Skeletal muscle tissue (tissue), 4 donors: ENCODE data around the gene TIGD3. TPM values are rescaled to one million over a fixed set of nuclear protein-coding genes. Genes with fewer than 3 reads are reported as not detected.

Experiments
- H3K27ac ChIP-seq: one replicate; pipeline ENCODE4 v1.7.0; 2013; ENCODE audit warnings: mild to moderate bottlenecking, low read depth, low read length, inconsistent platforms
- H3K27me3 ChIP-seq, 3 donors: one replicate each; pipeline ENCODE4 v1.7.0; 2013; ENCODE audit warnings: low read length in 3 of 3; ENCODE audit not compliant: control insufficient read depth in 3 of 3, insufficient read depth in 3 of 3
- H3K36me3 ChIP-seq, 3 donors: one replicate each; pipeline ENCODE4 v1.7.0; 2013; ENCODE audit warnings: low read length in 3 of 3; ENCODE audit not compliant: control insufficient read depth in 3 of 3, insufficient read depth in 3 of 3
- H3K4me1 ChIP-seq, 3 donors: one replicate each; pipeline ENCODE4 v1.7.0; 2013; ENCODE audit warnings: low read length in 3 of 3, mild to moderate bottlenecking in 3 of 3; ENCODE audit not compliant: control insufficient read depth in 3 of 3, insufficient read depth in 3 of 3
- H3K4me3 ChIP-seq, 3 donors: one replicate each; pipeline ENCODE4 v1.7.0; 2013; ENCODE audit warnings: low read length in 3 of 3
- H3K9ac ChIP-seq, 3 donors: one replicate each; pipeline ENCODE4 v1.7.0; 2013; ENCODE audit warnings: low read length in 3 of 3, mild to moderate bottlenecking in 3 of 3, moderate library complexity in 2 of 3, low read depth in 1 of 3
- H3K9me3 ChIP-seq, 3 donors: one replicate each; pipeline ENCODE4 v1.7.0; 2013; ENCODE audit warnings: low read length in 3 of 3; ENCODE audit not compliant: control insufficient read depth in 3 of 3
- total RNA-seq: library from RNA; depleted of rRNA; stranded (reverse); fragments of >200 nt; gene quantifications from one replicate; pipeline ENCODE4 v1.2.3, GENCODE V29; 2014
- donor health status: Osteomylitis.

The TIGD3 gene
- total RNA-seq, 1 donor from 2014 or later, result not detected

GRCh38 chr11:65393513-65394079, 39.0 kb downstream of the TIGD3 start:
- H3K36me3 ChIP-seq, result peaks cover 9 to 31% (median 23%) of the 10 kb centered on the region in 3 donors
- H3K9ac ChIP-seq, result no peak overlapping the region

GRCh38 chr11:65394125-65394536, 39.6 kb downstream of the TIGD3 start:
- Histone ChIP-seq H3K4me1 (peaks cover 17 to 24% (median 23%) of the 10 kb centered on the region in 3 donors), H3K27me3 (no peaks in the 10 kb centered on the region), H3K9ac (no peak overlapping the region), H3K9me3 (no peaks in the 10 kb centered on the region), H3K27ac (no peak overlapping the region), H3K36me3 (peaks cover 9 to 31% (median 24%) of the 10 kb centered on the region in 3 donors), H3K4me3 (no peak overlapping the region)

More at GRCh38 chr11:65393513-65394079, 39.0 kb downstream of the TIGD3 start:
- H3K4me3 ChIP-seq, result no peak overlapping the region
- H3K27me3 ChIP-seq, result no peaks in the 10 kb centered on the region
- H3K4me1 ChIP-seq, result peaks cover 20 to 29% (median 28%) of the 10 kb centered on the region in 3 donors
- no peaks in the 10 kb centered on the region for H3K9me3 ChIP-seq
- H3K27ac ChIP-seq, result no peak overlapping the region

- H3K27ac ChIP-seq, result no peak overlapping the region
- H3K9me3 ChIP-seq, result no peaks in the 10 kb centered on the region
- H3K4me3 ChIP-seq, result no peak overlapping the region
- H3K27me3 ChIP-seq, result no peaks in the 10 kb centered on the region
- H3K4me1 ChIP-seq, result peaks cover 3 to 7% (median 6%) of the 10 kb centered on the region in 3 donors
- no peak overlapping the region for H3K9ac ChIP-seq
- peaks cover 24 to 47% (median 39%) of the 10 kb centered on the region in 3 donors for H3K36me3 ChIP-seq
These were observed 41.5 kb downstream of the TIGD3 start for GRCh38 chr11:65395961-65396530.

- Histone ChIP-seq H3K4me1 (no peaks in the 10 kb centered on the region), H3K9ac (no peak overlapping the region), H3K27me3 (no peaks in the 10 kb centered on the region), H3K36me3 (peaks cover 24 to 47% (median 39%) of the 10 kb centered on the region in 3 donors), H3K9me3 (no peaks in the 10 kb centered on the region), H3K4me3 (no peak overlapping the region), H3K27ac (no peak overlapping the region)
These were observed 42.5 kb downstream of the TIGD3 start for GRCh38 chr11:65396769-65397745.

GRCh38 chr11:65398362-65398910, 43.9 kb downstream of the TIGD3 start:
- no peaks in the 10 kb centered on the region for H3K27me3 ChIP-seq

GRCh38 chr11:65399249-65399648, 44.7 kb downstream of the TIGD3 start:
- Histone ChIP-seq H3K4me1 (peaks cover 5 to 6% (median 5%) of the 10 kb centered on the region in 3 donors), H3K27me3 (no peaks in the 10 kb centered on the region), H3K27ac (no peak overlapping the region), H3K4me3 (no peak overlapping the region), H3K9ac (no peak overlapping the region), H3K9me3 (no peaks in the 10 kb centered on the region), H3K36me3 (peaks cover 24 to 48% (median 37%) of the 10 kb centered on the region in 3 donors)

More at GRCh38 chr11:65398362-65398910, 43.9 kb downstream of the TIGD3 start:
- Histone ChIP-seq H3K36me3 (peaks cover 24 to 47% (median 38%) of the 10 kb centered on the region in 3 donors), H3K4me1 (no peaks in the 10 kb centered on the region), H3K27ac (no peak overlapping the region), H3K9ac (no peak overlapping the region), H3K4me3 (no peak overlapping the region), H3K9me3 (no peaks in the 10 kb centered on the region)

- Histone ChIP-seq H3K9me3 (no peaks in the 10 kb centered on the region), H3K27ac (no peak overlapping the region), H3K27me3 (no peaks in the 10 kb centered on the region), H3K4me3 (no peak overlapping the region), H3K9ac (no peak overlapping the region), H3K36me3 (peaks cover 28 to 48% (median 37%) of the 10 kb centered on the region in 3 donors), H3K4me1 (peaks cover 5 to 9% (median 6%) of the 10 kb centered on the region in 3 donors)
These were observed 45.3 kb downstream of the TIGD3 start for GRCh38 chr11:65399845-65400244.

GRCh38 chr11:65400307-65401072, 45.9 kb downstream of the TIGD3 start:
- Histone ChIP-seq H3K27me3 (no peaks in the 10 kb centered on the region), H3K4me1 (peaks cover 5 to 9% (median 6%) of the 10 kb centered on the region in 3 donors), H3K27ac (no peak overlapping the region), H3K9ac (no peak overlapping the region), H3K4me3 (no peak overlapping the region), H3K36me3 (peaks cover 31 to 50% (median 42%) of the 10 kb centered on the region in 3 donors), H3K9me3 (no peaks in the 10 kb centered on the region)
